ENCODE data around the gene CHAD.

GRCh38 chr17:50460831-50461526, 7.7 kb downstream of the CHAD start:
- TF ChIP-seq CTCF (IDR thresholded peaks at IDR 0.05): no peak
- no peak for TF ChIP-seq POLR2AphosphoS5 (IDR thresholded peaks at IDR 0.05; ENCODE audit: low read depth, low read length)
- no peak for TF ChIP-seq SIN3A (IDR thresholded peaks at IDR 0.05; ENCODE audit: borderline replicate concordance, insufficient read depth, low read depth, low read length)

Measured in Panc1 (cell line).